ENCODE data around the gene IRF2. TPM values are rescaled to one million over a fixed set of nuclear protein-coding genes. Genes with fewer than 3 reads are reported as not detected.

IRF2 gene
- total and polyA plus RNA-seq, 2 of the 8 experiments (the other 6 are each of a cell fraction or from before 2014, with no cell fraction given), result 13.8 to 17.0 TPM

- TF ChIP-seq RBBP5 (IDR thresholded peaks at IDR 0.05; ENCODE audit: borderline replicate concordance, low read depth, low read length) (no peak), HDAC2 (IDR thresholded peaks at IDR 0.05; ENCODE audit: borderline replicate concordance in 1 of 2, low read depth in 2 of 2, low read length in 2 of 2) (no peak)
Measured at GRCh38 chr4:184444953-184445309, 29.4 kb downstream of the IRF2 start (continued).
